HG03025 (cell line): ENCODE measurements around the gene MAP2.
A peak's percentile ranks its signal among the peaks of the same experiment; 100 is the strongest.
"Not testable (repeated sequence)": the region's sequence is repeated elsewhere in the genome, so short reads cannot be mapped to it uniquely, and the experiment has no call there.

Experiments used
- ATAC-seq: cut with Tn5 transposase; IDR thresholded peaks from one replicate; pipeline ENCODE4 v1.9.1; 2021; ENCODE audit warnings: mild to moderate bottlenecking, moderate library complexity; ENCODE audit not compliant: unreplicated experiment, low FRiP score

The MAP2 gene

DNA sequence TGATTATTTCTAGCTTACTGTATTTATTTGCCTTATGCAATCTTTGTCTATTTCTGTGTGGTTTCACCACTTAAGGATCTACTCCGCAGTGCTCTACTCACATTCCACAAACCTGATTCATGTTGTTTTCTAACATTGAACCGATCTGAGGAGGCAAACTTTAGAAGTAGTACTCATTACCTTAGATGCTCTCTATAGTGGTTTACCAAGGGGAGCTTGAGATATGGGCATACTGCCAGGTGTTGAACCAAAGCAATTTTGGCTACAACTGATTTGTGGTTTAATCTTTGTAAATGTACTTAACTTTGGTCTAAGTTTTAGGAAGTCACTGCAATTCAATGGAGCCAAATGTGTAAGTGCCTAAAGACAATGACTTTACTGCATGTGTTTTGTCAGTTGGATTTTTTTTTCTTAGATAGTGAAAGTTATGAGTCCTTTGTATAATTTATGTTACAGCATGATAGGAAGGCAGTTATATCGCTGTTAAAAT lies 50.1 kb downstream of the MAP2 start:
- ATAC-seq, result no peak

DNA sequence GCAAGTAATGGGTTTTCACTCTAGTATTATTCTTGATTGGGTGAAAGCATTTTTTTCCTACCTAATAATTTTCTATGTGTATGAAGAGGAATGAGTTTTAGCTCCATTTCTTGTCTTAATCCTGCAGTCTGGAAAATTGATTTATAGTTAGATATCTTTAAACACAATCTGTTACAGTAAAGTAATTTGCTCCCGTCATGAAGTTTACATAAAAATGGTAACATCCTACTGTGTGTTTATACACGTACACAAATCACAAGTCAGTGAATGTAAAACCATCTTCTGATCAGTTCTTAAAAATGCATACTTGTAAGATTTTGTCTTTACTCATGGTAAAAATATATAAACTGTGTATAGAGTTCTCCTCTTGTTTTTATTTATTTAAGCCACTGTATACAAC lies 51.1 kb downstream of the MAP2 start:
- ATAC-seq, result no peak

DNA sequence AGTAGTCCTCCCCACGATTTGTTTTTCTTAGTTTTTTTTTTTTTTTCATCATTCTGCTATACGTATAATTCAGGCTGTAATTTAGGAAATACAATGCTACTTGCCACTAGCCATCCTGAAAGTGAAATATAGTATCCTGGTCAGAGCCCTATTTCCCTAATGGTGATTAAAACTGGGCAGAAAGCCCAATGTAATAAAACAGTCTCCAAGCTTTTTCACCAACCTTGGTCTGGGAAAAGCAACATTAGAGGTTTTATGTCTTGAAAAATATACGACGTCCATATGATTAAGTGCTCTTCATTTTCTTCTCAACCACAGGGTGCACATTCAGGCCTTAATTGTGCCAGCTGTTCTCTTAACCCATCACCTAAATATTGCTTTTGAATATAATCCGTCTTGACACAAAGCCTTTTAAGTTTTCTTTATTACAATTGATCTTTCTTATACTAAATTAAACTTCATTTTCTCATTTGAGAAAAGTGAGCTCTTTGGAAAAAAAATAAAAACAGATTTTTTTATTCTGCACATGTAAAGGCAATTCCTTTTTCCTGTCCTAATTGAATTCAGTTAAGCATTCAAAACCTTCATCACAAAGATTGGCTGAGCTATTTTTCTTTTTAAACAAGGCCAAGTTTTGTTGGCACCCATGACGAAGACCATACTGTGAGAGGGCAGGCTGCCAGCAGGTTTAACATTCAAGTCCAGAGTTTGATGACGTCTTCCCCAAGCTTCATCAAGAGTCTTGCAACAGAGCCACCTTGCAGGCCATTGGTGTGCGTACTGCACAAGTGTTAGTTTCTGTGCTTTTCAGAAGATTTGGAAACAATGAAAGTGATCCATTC lies 52.7 kb downstream of the MAP2 start:
- no peak for ATAC-seq

DNA sequence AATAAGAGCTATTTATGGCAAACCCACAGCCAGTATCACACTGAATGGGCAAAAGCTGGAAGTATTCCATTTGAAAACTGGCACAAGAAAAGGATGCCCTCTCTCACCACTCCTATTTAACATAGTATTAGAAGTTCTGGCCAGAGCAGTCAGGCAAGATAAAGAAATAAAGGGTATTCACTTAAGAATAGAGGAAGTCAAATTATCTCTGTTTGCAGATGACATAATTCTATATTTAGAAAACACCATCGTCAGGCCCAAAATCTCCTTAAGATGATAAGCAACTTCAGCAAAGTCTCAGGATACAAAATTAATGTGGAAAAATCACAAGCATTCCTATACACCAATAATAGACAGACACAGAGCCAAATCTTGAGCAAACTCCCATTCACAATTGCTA lies 68.4 kb downstream of the MAP2 start:
- ATAC-seq, result not testable (repeated sequence)

DNA sequence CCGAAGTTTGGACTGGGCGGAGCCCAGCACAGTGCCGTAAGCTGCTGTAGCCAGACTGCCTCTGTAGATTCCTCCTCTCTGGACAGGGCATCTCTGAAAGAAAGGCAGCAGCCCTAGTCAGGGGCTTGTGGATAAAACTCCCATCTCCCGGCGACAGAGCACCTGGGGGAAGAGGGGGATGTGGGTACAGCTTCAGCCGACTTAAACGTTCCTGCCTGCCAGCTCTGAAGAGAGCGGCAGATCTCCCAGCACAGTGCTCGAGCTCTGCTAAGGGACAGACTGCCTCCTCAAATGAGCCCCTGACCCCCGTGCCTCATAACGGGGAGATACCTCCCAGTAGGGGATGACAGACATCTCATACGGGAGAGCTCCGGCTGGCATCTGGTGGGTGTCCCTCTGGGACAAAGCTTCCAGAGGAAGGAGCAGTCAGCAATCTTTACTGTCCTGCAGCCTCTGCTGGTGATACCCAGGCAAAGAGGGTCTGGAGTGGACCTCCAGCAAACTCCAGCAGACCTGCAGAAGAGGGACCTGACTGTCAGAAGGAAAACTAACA lies 71.3 kb downstream of the MAP2 start:
- ATAC-seq, result not testable (repeated sequence)

DNA sequence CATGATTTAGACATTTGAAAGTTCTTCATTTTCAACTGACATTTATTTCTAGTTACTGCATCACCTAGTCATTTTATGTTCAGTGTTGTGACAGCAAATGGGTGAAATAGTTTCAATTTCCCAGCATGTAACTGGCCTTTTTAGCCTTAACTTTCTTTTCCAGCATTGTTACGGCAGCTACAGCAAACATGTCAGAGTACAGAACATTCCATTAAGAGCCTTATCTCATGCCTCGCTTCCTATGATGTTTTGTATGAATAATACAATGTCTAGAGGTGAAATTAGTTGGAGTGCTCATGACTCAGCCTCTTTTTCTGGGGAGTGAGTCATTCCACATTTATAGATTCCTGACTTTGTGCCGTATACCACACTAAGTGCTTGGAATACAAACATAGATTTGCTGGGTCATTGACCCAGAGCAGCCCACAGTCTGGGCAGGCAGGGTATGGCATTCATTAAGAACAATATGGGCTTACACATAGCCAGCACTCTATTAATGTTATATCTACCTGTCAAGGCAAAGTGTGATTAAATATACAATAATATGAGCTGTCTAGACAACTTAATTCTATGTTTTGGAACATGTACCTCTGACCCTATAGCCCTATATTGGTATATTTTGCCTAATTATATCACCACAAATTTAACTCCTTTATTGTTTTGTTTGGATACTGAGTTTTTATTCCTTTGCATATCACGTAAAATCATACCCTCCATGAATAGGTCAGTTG lies 72.2 kb downstream of the MAP2 start:
- no peak for ATAC-seq

DNA sequence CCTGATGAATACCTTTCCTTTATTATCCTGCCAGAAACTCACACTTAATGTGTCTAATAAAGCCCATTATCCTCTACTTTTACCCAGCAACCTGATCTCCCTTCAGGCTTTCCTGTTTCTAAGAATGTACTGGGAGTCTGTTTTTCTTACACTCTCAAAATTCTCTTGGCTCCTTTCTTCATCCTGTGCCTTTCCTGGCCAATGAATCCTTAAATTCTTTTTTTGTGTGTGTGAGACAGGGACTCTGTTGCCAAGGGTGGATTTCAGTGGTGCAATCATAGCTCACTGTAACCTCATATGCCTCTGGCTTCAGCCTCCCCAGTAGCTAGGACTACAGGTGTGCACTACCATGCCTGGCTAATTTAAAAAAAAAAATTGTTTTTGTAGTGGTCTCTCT lies 72.7 kb downstream of the MAP2 start:
- ATAC-seq, result no peak

DNA sequence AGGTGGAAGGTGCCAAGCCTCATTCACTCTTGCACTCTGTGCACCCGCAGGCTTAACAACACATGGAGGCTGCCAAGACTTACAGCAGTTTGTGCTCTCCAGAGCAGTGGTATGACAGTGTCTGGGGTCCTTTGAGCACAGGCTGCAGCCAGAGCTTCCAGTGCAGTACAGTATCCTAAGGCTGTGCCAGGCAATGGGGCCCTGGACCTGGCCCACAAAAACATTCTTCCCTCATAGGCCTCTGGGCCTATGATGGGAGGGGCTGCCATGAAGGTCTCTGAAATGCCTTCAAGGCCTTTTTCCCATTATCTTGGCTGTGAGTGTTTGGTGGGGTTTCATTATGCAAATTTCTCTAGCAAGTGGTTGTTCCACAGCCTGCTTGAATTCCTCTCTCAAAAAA lies 74.8 kb downstream of the MAP2 start:
- ATAC-seq, result no peak

DNA sequence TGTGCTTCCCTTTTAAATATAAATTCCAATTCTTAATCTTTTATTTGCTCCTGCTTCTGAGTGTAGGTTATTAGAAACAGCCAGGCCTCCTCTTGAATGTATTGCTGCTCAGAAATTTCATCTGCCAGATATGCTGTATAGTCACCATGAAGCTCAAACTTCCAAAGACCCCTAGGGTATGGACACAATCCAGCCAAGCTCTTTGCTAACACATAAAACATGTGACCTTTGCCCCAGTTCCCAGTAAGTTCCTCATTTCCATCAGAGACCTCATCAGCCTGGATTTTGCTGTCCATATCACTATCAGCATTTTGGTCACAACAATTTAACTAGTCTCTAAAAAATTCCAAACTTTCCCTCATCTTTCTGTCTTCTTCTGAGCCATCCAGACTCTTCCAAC lies 75.2 kb downstream of the MAP2 start:
- ATAC-seq, result no peak

DNA sequence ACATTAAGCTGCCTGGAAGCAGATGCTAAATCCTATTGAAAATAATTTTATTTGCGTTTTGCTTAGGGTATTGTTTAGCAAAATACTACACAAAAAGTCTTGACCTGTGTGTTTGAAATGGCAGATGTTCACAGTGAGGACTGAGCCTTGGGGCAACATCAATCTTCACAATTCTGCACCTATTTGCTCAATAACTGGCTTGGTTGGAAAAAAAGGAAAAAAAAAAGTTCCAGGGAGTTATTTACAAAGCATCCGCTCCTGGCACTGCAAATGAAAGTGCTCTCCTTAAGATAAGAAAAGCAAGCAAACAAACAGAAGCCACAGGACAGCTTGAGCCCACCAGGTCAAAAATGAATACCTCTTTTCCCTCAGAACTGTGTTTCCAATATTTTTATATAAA lies 77.7 kb downstream of the MAP2 start:
- no peak for ATAC-seq

DNA sequence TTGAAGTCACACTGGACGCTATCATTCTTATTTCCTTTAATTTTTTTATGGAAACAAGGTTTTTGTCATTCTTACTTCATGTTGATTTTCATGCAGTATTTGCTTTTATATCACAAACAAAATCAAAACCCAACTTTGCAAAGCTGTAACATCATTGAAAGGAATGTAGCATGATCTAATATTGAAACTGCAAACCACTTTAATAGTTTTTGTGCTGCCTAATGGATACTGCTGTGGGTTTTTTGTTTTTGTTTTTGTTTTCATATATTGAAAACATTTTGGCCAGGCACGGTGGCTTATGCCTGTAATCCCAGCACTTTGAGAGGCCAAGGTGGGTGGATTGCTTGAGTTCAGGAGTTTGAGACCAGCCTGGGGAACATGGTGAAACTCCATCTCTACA lies 81.6 kb downstream of the MAP2 start:
- ATAC-seq, result no peak

DNA sequence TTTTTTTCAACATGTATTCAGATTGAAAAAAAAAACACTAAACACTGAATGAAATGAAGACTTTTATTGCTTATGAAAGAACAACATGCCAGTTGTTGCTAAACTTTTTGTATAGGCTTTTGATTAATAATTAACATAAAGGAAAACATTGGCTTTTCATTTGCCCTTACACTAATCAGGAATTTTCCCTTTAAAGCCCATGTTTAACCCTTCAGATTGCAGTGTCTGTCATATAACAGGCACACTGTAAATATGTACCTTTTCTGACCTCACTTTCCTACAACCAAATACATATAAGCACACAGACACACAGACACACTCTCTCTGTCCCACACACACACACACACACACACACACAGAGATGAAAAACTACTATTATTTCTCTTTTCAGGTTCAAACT lies 84.4 kb downstream of the MAP2 start:
- no peak for ATAC-seq

DNA sequence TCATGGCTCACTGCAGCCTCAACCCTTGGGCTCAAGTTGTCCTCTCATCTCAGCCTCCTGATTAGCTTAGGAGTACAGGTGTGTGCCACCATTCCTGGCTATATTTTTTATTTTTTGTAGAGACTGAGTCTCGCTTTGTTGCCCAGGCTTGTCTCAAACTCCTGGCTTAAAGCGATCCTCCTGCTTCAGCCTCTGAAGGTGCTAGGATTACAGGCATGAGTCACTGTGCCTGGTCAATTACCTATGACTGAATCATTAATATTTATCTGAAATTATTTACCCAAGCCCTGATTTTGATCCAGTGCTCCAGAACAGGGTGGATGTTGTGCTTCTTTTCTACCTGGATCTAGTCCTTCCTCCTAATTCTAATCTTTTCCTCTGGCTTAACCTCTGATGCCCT lies 87.8 kb downstream of the MAP2 start:
- ATAC-seq, result no peak

DNA sequence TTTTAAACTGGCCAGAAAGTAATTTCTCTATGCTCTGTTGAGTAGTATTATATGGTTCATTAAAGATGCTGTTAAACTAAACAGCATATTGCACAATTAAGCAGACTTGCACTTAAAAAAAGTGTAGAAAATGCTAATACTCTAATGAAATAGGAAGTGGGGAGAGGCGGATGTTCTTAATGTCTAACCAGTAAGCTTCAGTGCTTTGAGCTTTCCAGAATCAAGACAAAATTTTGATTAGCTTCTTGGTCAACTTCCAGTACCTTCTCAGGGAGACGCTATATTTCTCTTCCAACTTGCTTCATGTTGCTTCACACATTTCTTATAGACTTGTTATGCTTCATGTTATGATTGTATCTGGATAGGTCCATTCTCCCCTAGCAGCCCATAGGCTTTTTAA lies 89.1 kb downstream of the MAP2 start:
- no peak for ATAC-seq

DNA sequence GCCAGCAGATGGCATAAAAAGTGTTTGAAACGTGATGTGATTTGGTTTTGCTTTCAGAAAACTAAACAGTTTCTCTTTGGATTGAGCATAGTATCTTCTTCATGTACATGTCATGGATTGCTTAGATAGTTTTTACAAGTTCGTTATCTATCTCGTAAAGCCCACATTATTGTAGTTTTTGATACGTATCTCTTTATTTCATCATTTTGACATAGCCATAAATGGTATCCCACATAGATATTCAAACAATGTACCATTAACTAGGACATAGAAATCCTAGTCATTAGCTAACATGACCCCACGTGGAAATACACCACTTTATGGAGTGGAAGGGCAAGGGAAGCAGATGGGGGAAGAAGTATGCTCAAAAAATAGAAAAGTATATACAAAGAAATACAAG lies 93.6 kb downstream of the MAP2 start:
- no peak for ATAC-seq

DNA sequence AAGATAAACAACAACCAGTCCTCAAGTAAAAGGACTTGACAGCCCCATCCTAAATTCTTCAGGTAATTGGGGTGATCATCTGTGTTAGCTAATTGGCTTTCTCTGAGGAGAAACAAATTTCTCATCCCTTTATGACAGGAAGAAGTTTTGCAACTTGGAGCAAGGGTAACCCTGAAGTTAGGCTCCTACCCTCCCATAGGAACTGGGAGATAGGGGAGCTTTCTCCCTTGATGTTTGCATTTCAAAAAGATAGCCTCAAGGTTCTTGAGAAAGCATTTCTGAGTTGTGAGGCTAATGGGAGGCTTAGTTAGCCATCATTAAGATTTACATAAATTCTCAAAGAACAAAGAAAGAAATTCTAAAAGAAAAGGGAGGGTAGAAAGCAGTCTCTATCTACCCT lies 95.4 kb downstream of the MAP2 start:
- no peak for ATAC-seq

DNA sequence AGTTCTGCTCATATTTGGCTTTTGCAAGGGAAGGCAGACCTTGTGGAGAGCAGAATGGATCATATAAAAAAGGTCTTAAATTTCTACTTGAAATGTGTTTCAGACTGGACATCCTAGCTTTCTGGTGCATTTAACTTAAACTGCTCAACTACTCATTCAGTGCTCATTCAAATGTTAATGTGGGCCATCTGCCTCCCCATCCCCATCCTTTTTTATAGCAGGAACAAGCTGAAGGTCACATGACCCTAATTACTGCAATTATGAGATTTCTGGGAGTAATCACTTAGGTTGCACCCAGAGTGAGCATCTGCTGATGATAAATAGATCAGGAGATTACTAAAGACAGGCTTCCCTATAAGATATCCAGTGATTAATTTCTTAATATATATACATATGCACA lies 96.1 kb downstream of the MAP2 start:
- no peak for ATAC-seq

DNA sequence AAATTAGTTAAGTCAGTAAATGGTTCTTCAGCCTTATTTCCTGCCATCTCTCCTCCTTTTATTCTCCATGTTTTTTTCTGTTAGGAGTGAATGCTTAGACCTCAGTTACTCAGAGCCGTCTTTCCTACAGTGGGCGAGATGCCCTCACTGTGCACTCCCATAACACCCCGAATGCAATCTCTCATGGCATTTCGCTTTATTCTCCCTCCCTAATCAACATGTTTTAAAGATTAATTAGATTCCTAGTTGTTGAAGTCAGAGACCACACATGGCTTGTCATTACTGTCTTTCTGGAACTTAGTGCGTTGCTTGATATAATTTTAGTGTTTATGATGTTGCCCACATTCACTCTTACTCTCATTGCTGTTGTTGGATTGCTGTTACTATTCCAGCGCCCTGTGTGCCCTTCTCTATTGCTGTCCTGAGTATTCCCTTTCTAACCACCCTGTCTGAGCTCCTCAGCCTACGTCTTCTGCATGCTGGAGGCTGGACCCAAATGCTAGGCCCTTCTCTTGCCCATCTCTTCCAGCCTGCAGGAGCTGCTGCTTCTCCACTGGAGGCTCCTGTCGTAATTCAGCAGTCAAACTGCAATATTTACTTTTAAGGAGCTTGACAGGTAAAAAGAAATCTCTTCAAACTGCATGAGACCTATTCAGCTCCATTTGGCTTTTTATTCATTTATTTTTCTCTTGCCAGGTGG lies 99.3 kb downstream of the MAP2 start:
- no peak for ATAC-seq

DNA sequence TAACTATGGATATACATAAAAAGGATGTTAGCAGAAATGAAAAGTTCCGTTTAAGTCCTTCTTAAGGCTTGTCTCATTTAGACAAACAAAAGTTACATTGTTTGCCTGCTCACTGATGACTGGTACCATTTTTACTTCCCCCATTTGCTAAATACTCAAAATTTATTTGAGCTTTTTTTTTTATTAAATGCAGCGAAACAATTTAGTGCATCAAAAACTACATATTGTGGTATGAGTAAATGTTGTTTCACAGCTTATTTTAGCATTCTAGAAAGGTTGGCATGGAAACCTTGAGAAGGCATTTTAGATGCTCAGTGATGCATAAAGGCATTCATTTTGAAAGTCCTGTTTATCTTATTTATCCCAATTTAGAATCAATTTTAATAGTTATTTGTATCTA lies 100.0 kb downstream of the MAP2 start:
- peak; percentile 37 for ATAC-seq

DNA sequence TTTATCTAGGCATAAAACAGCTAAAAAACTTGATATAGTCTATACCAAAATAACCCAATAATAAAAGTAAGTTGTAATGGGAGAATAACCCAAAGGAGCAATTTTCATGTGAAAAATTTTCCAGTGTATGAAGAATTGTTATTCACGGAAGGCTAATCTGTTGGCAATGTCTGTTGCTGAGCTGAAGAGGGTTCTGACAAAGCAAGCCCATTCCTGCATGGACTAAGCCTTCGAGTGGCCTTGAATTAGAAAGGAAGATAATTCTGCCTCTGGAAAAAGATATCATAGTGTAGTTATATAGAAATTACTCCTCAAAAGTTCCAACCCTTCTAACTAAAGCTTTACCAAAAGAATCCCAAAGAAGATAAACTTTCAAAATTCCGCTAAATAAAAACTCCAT lies 101.5 kb downstream of the MAP2 start:
- no peak for ATAC-seq

DNA sequence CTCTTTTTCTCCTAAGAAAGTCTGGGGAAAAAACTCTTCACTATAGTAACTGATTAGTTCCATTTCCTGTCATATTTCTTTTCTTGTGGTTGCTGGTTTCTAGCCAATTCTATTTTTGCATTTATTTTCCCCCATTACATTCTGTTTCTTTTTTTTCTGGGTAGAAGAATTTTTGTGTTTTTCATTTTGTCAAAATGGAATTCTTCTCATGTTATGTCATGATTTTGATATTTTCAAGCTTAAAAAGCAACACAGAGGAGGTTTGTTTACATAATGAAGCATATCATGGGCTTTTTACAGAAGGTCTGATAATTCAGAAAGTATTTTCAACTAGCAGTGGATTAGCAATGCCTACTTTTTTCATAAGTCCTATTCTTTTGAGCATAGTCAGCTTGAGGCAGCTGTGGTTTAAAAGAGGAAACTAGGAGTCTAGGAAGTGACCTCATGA lies 102.0 kb downstream of the MAP2 start:
- no peak for ATAC-seq
